K562 (cell line): Measurements from ENCODE around the gene AMOTL1. TPM values are rescaled to one million over a fixed set of nuclear protein-coding genes. Genes with fewer than 3 reads are reported as not detected.

Experiments used
- polyA plus RNA-seq, 8 experiments: library from polyadenylated mRNA; depleted of rRNA in 4 of 8; stranded (reverse) in 5 of 8; unstranded in 3 of 8; fragments of >200 nt; fragmentation: Nextera tagmentation in 2 of 8; fragmentation: Illumina TruSeq in 1 of 8; extraction: Ambion mirVana in 2 of 8; extraction: Trizol in 1 of 8; gene quantifications; 2 replicates each; pipeline versions ENCODE4 v1.2.1 to v1.2.3, GENCODE V29; 2011 to 2014; ENCODE audit warnings: inconsistent platforms in 1 of 8, missing spikeins in 1 of 8
- total RNA-seq, 7 experiments: library from RNA; depleted of rRNA in 6 of 7; stranded (reverse); fragments of >200 nt in 6 of 7; fragmentation: Illumina TruSeq in 2 of 7; extraction: Trizol in 2 of 7; gene quantifications; 2 replicates each; pipeline versions ENCODE4 v1.2.1 to v1.2.3, GENCODE V29; 2011 to 2021; ENCODE audit warnings: low replicate concordance in 1 of 7
- TF ChIP-seq, protein P1 (sequence below), 2 experiments: fragments of 450-650 bp in 1 of 2; sonication (generic) in 1 of 2; formaldehyde crosslinking in 1 of 2; IDR thresholded peaks; 2 replicates each; pipeline versions ENCODE4 v1.7.1 to v1.9.0; 2016 to 2022; ENCODE audit warnings: inconsistent platforms in 1 of 2, mild to moderate bottlenecking in 1 of 2, missing genetic modification reagents in 1 of 2

The AMOTL1 gene
- total and polyA plus RNA-seq, 9 of the 15 experiments (the other 6 are each of a cell fraction or from before 2014, with no cell fraction given) = 4.0 to 35.4 (median 14.0) TPM

GRCh38 chr11:94803491-94803890 is 35.3 kb downstream of the AMOTL1 start (continued):
- TF ChIP-seq, protein P1, sequence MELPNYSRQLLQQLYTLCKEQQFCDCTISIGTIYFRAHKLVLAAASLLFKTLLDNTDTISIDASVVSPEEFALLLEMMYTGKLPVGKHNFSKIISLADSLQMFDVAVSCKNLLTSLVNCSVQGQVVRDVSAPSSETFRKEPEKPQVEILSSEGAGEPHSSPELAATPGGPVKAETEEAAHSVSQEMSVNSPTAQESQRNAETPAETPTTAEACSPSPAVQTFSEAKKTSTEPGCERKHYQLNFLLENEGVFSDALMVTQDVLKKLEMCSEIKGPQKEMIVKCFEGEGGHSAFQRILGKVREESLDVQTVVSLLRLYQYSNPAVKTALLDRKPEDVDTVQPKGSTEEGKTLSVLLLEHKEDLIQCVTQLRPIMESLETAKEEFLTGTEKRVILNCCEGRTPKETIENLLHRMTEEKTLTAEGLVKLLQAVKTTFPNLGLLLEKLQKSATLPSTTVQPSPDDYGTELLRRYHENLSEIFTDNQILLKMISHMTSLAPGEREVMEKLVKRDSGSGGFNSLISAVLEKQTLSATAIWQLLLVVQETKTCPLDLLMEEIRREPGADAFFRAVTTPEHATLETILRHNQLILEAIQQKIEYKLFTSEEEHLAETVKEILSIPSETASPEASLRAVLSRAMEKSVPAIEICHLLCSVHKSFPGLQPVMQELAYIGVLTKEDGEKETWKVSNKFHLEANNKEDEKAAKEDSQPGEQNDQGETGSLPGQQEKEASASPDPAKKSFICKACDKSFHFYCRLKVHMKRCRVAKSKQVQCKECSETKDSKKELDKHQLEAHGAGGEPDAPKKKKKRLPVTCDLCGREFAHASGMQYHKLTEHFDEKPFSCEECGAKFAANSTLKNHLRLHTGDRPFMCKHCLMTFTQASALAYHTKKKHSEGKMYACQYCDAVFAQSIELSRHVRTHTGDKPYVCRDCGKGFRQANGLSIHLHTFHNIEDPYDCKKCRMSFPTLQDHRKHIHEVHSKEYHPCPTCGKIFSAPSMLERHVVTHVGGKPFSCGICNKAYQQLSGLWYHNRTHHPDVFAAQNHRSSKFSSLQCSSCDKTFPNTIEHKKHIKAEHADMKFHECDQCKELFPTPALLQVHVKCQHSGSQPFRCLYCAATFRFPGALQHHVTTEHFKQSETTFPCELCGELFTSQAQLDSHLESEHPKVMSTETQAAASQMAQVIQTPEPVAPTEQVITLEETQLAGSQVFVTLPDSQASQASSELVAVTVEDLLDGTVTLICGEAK (IDR thresholded peaks at IDR 0.05) = no peak
- TF ChIP-seq, protein P1 (CRISPR knock-in tag; IDR thresholded peaks at IDR 0.05) = no peak
